Stimulated activated CD4-positive, alpha-beta T cell treated with anti-CD3 and anti-CD28 coated beads, TNF-alpha, amount 100 ng/mL, for 24 hours (primary cell): Measurements from ENCODE around the gene PDF.
A peak's percentile ranks its signal among the peaks of the same experiment; 100 is the strongest.
"Not testable (repeated sequence)": the region's sequence is repeated elsewhere in the genome, so short reads cannot be mapped to it uniquely, and the experiment has no call there.

Experiments
- DNase-seq, 3 experiments: peaks; one replicate each; pipeline ENCODE4 v3.0.0-alpha.2; 2020; ENCODE audit warnings: low read depth in 3 of 3

PDF gene

GRCh38 chr16:69330286-69331109 is at the start of gene PDF:
Gene PDF, minus strand, starts transcription at chr16:69330588. Its CDS starts 18 bp downstream, at chr16:69330570.
- DNase-seq = peak; percentile 71 to 87 (median 72)

- no peak for DNase-seq
Observed at GRCh38 chr16:69378760-69379159, 48.4 kb upstream of the PDF start.

GRCh38 chr16:69378036-69378435 is 47.6 kb upstream of the PDF start:
- DNase-seq = no peak

GRCh38 chr16:69376393-69377059 is 46.1 kb upstream of the PDF start:
- DNase-seq = no peak

- no peak for DNase-seq
Observed at GRCh38 chr16:69373019-69373418, 42.6 kb upstream of the PDF start.

GRCh38 chr16:69371564-69371963 is 41.2 kb upstream of the PDF start:
- no peak for DNase-seq

GRCh38 chr16:69368866-69369265 is 38.5 kb upstream of the PDF start:
- no peak for DNase-seq

GRCh38 chr16:69367980-69368379 is 37.6 kb upstream of the PDF start:
- no peak for DNase-seq

- peak in 1 of 3 experiments; percentile 23 for DNase-seq
Observed at GRCh38 chr16:69366431-69366830, 36.0 kb upstream of the PDF start.

- no peak for DNase-seq
Observed at GRCh38 chr16:69365901-69366300, 35.5 kb upstream of the PDF start.

- no peak for DNase-seq
Observed at GRCh38 chr16:69364088-69364487, 33.7 kb upstream of the PDF start.

GRCh38 chr16:69363281-69363717 is 32.9 kb upstream of the PDF start:
- no peak for DNase-seq

- not testable (repeated sequence) for DNase-seq
Observed at GRCh38 chr16:69360070-69360469, 29.7 kb upstream of the PDF start.

- no peak for DNase-seq
Observed at GRCh38 chr16:69351309-69352027, 21.1 kb upstream of the PDF start, which contains the start of gene TMED6. Gene TMED6, minus strand, starts transcription at chr16:69351786. Its CDS starts 33 bp downstream, at chr16:69351753.

GRCh38 chr16:69350536-69351133 is 20.2 kb upstream of the PDF start:
- DNase-seq = no peak

GRCh38 chr16:69349536-69349935 is 19.1 kb upstream of the PDF start:
- DNase-seq = no peak

GRCh38 chr16:69348222-69348621 is 17.8 kb upstream of the PDF start:
- no peak for DNase-seq

- no peak for DNase-seq
Observed at GRCh38 chr16:69346683-69347082, 16.3 kb upstream of the PDF start.

GRCh38 chr16:69345923-69346322 is 15.5 kb upstream of the PDF start:
- DNase-seq = no peak

- no peak for DNase-seq
Observed at GRCh38 chr16:69344171-69344570, 13.8 kb upstream of the PDF start.

GRCh38 chr16:69340095-69340644 is 9.8 kb upstream of the PDF start:
- peak in 1 of 3 experiments; percentile 35 for DNase-seq
